Upper lobe of left lung (tissue), 6 donors: Measurements from ENCODE around the gene ERC1. TPM values are rescaled to one million over a fixed set of nuclear protein-coding genes. Genes with fewer than 3 reads are reported as not detected.

Experiments used
- ATAC-seq, 2 donors: fragments of 200-7000 bp; cut with Tn5 transposase; one replicate each; pipeline ENCODE4 v1.9.1; 2022; ENCODE audit warnings: mild to moderate bottlenecking in 2 of 2, moderate library complexity in 2 of 2; ENCODE audit not compliant: low FRiP score in 2 of 2
- DNase-seq, 2 donors: peaks; one replicate each; pipeline ENCODE4 v3.0.0-alpha.2; 2019 to 2020
- H3K27ac ChIP-seq, 4 donors: fragments of 200-600 bp; sonication (generic); one replicate each; pipeline ENCODE4 v1.5.1; 2016 to 2019
- H3K27me3 ChIP-seq, 4 donors: fragments of 200-600 bp; sonication (generic); one replicate each; pipeline ENCODE4 v1.5.1; 2017 to 2019
- H3K36me3 ChIP-seq, 4 donors: fragments of 200-600 bp; sonication (generic); one replicate each; pipeline ENCODE4 v1.5.1; 2016 to 2019
- H3K4me1 ChIP-seq, 4 donors: fragments of 200-600 bp; sonication (generic); one replicate each; pipeline ENCODE4 v1.5.1; 2018 to 2019
- H3K4me3 ChIP-seq, 4 donors: fragments of 200-600 bp; sonication (generic); one replicate each; pipeline ENCODE4 v1.5.1; 2017 to 2019; ENCODE audit warnings: mild to moderate bottlenecking in 2 of 4, moderate library complexity in 1 of 4
- H3K9me3 ChIP-seq, 4 donors: fragments of 200-600 bp; sonication (generic); one replicate each; pipeline ENCODE4 v1.5.1; 2018 to 2019
- EP300 ChIP-seq, 4 donors: sonication (generic); formaldehyde crosslinking; IDR thresholded peaks; one replicate each; pipeline ENCODE4 v1.5.1; 2017; ENCODE audit warnings: antibody characterized with exemption in 4 of 4, control low read depth in 2 of 4
- POLR2A ChIP-seq, 4 donors: fragments of 450-650 bp; IDR thresholded peaks; one replicate each; pipeline ENCODE4 v1.5.1; 2016 to 2017; ENCODE audit warnings: antibody characterized with exemption in 4 of 4, mild to moderate bottlenecking in 2 of 4
- POLR2AphosphoS5 ChIP-seq, 2 donors: sonication (generic); formaldehyde crosslinking; IDR thresholded peaks; one replicate each; pipeline ENCODE4 v1.5.1; 2017; ENCODE audit warnings: antibody characterized with exemption in 2 of 2
- WGBS, 2 donors: methylation state at CpG; one replicate each; pipeline ENCODE4 v1.1.5; 2017 to 2018; 5-methylcytosine and 5-hydroxymethylcytosine counted together
- total RNA-seq, 6 donors: library from RNA; depleted of rRNA in 4 of 6; stranded (reverse); fragments of >200 nt in 4 of 6; gene quantifications; one replicate each; pipeline versions ENCODE4 v1.1.0 to v1.2.1, GENCODE V29; 2016 to 2021
- TF ChIP-seq, protein P1 (sequence below), 6 experiments: fragments of 450-650 bp in 4 of 6; fragments of 200-600 bp in 2 of 6; sonication (generic) in 2 of 6; IDR thresholded peaks; one replicate each; pipeline ENCODE4 v1.5.1; 2016 to 2019; ENCODE audit warnings: antibody characterized with exemption in 6 of 6
- donor health status: DM: no; HTN: no; CAD: no; lungs with moderate emphysema.
- donor health status: DM: no; HTN: yes; CAD: no; lungs with severe emphysema.

Gene ERC1
- total RNA-seq, 6 donors from 2014 or later, result 37.7 to 158 (median 60.1) TPM

DNA sequence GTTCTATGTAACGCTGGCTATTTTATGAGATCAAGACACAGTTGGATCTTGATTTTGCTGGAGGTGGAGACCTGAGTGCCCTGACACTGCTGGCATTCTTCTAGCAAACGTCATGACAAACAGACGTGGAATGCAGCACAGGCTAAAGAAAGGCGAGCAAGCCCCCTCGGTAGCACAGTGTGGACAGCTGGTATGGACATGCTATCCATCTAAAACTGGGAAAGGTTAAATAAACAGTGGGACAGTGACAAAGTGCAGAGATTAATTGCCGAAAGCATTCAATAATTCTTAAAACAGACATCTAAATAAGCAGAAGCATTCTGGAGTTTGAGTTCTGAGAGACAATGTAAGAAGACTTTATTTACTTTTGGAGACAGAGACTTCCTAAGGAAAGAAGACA lies 366.1 kb downstream of the ERC1 start:
- 69 to 76% methylated on average over 6 of the region's 6 CpGs for WGBS, 2 donors

DNA sequence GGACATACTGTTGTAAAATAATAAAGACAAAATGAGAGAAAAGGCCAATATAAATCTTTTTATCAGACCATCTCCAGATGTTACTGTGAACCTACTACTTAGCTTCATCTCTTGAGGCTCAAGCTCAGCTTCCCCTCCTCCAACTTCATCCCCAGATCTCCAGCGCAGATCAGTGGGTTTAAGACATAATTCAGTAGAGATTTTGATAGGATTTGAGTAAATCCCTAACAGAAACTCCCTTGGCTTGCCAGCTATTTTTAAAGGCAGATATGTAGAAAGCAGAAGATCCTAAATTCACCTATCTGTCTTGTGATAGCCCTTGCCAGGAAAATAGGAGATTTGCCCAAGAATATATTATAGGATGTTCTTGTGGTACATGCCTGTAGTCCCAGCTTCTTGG lies 366.7 kb downstream of the ERC1 start:
- H3K9me3 ChIP-seq, result no peaks in the 10 kb centered on the region
- DNase-seq (no peak), ATAC-seq (no peak)
- H3K36me3 ChIP-seq, result no peaks in the 10 kb centered on the region
- no peak overlapping the region for H3K27ac ChIP-seq
- H3K27me3 ChIP-seq, result no peaks in the 10 kb centered on the region
- peaks cover 0 to 4% (median 0%) of the 10 kb centered on the region in 4 donors for H3K4me1 ChIP-seq
- 95 to 100% methylated on average over 1 of the region's 1 CpG for WGBS, 2 donors
- H3K4me3 ChIP-seq, result no peak overlapping the region
- TF ChIP-seq POLR2AphosphoS5 (IDR thresholded peaks at IDR 0.05) (no peak), POLR2A (IDR thresholded peaks at IDR 0.05) (no peak), EP300 (IDR thresholded peaks at IDR 0.05) (no peak)
- TF ChIP-seq, protein P1, sequence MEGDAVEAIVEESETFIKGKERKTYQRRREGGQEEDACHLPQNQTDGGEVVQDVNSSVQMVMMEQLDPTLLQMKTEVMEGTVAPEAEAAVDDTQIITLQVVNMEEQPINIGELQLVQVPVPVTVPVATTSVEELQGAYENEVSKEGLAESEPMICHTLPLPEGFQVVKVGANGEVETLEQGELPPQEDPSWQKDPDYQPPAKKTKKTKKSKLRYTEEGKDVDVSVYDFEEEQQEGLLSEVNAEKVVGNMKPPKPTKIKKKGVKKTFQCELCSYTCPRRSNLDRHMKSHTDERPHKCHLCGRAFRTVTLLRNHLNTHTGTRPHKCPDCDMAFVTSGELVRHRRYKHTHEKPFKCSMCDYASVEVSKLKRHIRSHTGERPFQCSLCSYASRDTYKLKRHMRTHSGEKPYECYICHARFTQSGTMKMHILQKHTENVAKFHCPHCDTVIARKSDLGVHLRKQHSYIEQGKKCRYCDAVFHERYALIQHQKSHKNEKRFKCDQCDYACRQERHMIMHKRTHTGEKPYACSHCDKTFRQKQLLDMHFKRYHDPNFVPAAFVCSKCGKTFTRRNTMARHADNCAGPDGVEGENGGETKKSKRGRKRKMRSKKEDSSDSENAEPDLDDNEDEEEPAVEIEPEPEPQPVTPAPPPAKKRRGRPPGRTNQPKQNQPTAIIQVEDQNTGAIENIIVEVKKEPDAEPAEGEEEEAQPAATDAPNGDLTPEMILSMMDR (IDR thresholded peaks at IDR 0.05), result no peak

More for the DNA sequence above, 366.1 kb downstream of the ERC1 start:
- Histone ChIP-seq H3K27ac (no peak overlapping the region), H3K4me3 (no peak overlapping the region), H3K9me3 (no peaks in the 10 kb centered on the region), H3K4me1 (peaks cover 0 to 4% (median 0%) of the 10 kb centered on the region in 4 donors), H3K27me3 (no peaks in the 10 kb centered on the region), H3K36me3 (no peaks in the 10 kb centered on the region)
- DNase-seq, result no peak
- TF ChIP-seq, protein P1 (IDR thresholded peaks at IDR 0.05), result no peak
- TF ChIP-seq POLR2A (IDR thresholded peaks at IDR 0.05) (no peak), POLR2AphosphoS5 (IDR thresholded peaks at IDR 0.05) (no peak), EP300 (IDR thresholded peaks at IDR 0.05) (no peak)
- ATAC-seq, result no peak

- Histone ChIP-seq H3K4me3 (no peak overlapping the region), H3K4me1 (peaks cover 0 to 4% (median 0%) of the 10 kb centered on the region in 4 donors), H3K27ac (no peak overlapping the region), H3K9me3 (no peaks in the 10 kb centered on the region), H3K36me3 (no peaks in the 10 kb centered on the region), H3K27me3 (no peaks in the 10 kb centered on the region)
- ATAC-seq (no peak), DNase-seq (no peak)
- no peak for TF ChIP-seq EP300 (IDR thresholded peaks at IDR 0.05)
- TF ChIP-seq POLR2A (IDR thresholded peaks at IDR 0.05), result no peak
- TF ChIP-seq POLR2AphosphoS5 (IDR thresholded peaks at IDR 0.05), result no peak
- TF ChIP-seq, protein P1 (IDR thresholded peaks at IDR 0.05), result no peak
- WGBS, 2 donors, result 89 to 90% methylated on average over 2 of the region's 2 CpGs
These were observed 369.6 kb downstream of the ERC1 start for GRCh38 chr12:1360441-1361210.

DNA sequence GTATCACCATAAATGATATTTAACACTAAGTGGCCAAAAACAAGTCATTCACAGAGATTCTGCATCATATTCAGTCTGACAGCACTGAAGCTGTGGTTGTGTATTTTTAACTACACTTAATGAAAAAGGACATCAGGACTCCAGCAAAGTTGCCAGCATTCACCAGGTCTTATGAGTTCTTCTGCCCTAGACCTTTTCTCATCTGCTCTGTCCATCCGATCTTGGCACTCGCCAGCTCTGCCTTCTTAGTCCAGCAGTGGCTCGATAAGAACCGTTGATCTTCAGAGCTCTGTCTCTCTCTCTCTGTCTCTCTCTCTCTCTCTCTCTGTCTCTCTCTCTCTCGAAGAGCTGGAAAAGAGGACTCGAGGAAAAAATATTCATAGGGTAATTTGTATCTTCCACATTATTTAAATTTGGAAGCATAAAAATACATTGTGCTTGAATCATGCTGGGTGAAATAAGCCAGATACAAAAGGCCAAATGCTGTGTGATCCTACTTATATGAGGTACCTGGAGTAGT lies 371.2 kb downstream of the ERC1 start:
- WGBS, 2 donors, result 88 to 91% methylated on average over 6 of the region's 6 CpGs
- DNase-seq (no peak), ATAC-seq (no peak)
- H3K9me3 ChIP-seq, result no peaks in the 10 kb centered on the region
- TF ChIP-seq, protein P1 (IDR thresholded peaks at IDR 0.05), result no peak
- no peak for TF ChIP-seq POLR2AphosphoS5 (IDR thresholded peaks at IDR 0.05)
- TF ChIP-seq EP300 (IDR thresholded peaks at IDR 0.05), result no peak
- TF ChIP-seq POLR2A (IDR thresholded peaks at IDR 0.05), result no peak
- no peak overlapping the region for H3K27ac ChIP-seq
- no peaks in the 10 kb centered on the region for H3K27me3 ChIP-seq
- H3K36me3 ChIP-seq, result no peaks in the 10 kb centered on the region
- H3K4me1 ChIP-seq, result no peaks in the 10 kb centered on the region
- no peak overlapping the region for H3K4me3 ChIP-seq
